AG04450 (cell line): ENCODE data around the gene FOXR1. TPM values are rescaled to one million over a fixed set of nuclear protein-coding genes. Genes with fewer than 3 reads are reported as not detected.

Experiments used
- CTCF ChIA-PET: fragments of 300-600, 350-600 bp; formaldehyde crosslinking; extraction: SDS; loops from one replicate; lab custom pipeline; 2022; ENCODE audit warnings: antibody characterized with exemption, inconsistent platforms; lab: Charles Lee
- POLR2A ChIA-PET: fragments of 350-600 bp; formaldehyde crosslinking; extraction: SDS; loops from one replicate; lab custom pipeline; 2021; ENCODE audit warnings: antibody characterized with exemption, inconsistent platforms; lab: Yijun Ruan, JAX
- DNase-seq: peaks from one replicate; pipeline ENCODE4 v3.0.0-alpha.2; 2011; ENCODE audit warnings: low read depth, low spot score
- H3K27ac ChIP-seq: one replicate; pipeline ENCODE4 v1.5.1; 2012; ENCODE audit warnings: low read depth, low read length, control low read depth
- H3K27me3 ChIP-seq: one replicate; pipeline ENCODE4 v1.6.0; 2012; ENCODE audit warnings: low read length; ENCODE audit not compliant: control insufficient read depth, insufficient read depth
- H3K4me3 ChIP-seq: 2 replicates; pipeline ENCODE4 v1.5.1; 2011; ENCODE audit warnings: mild to moderate bottlenecking, low read depth, low read length, control low read depth
- H3K9me3 ChIP-seq: 2 replicates; pipeline ENCODE4 v1.5.1; 2012; ENCODE audit warnings: low read length; ENCODE audit not compliant: control insufficient read depth, insufficient read depth
- polyA plus RNA-seq: library from polyadenylated mRNA; depleted of rRNA; stranded (reverse); fragments of >200 nt; gene quantifications from 2 replicates; pipeline ENCODE4 v1.2.3, GENCODE V29; 2011
- TF ChIP-seq, protein P1 (sequence below): IDR thresholded peaks from 2 replicates; pipeline ENCODE4 v1.5.1; 2011; ENCODE audit warnings: low read depth, low read length, control low read depth, inconsistent platforms

The FOXR1 gene
- polyA plus RNA-seq, 1 experiment, result not detected

DNA sequence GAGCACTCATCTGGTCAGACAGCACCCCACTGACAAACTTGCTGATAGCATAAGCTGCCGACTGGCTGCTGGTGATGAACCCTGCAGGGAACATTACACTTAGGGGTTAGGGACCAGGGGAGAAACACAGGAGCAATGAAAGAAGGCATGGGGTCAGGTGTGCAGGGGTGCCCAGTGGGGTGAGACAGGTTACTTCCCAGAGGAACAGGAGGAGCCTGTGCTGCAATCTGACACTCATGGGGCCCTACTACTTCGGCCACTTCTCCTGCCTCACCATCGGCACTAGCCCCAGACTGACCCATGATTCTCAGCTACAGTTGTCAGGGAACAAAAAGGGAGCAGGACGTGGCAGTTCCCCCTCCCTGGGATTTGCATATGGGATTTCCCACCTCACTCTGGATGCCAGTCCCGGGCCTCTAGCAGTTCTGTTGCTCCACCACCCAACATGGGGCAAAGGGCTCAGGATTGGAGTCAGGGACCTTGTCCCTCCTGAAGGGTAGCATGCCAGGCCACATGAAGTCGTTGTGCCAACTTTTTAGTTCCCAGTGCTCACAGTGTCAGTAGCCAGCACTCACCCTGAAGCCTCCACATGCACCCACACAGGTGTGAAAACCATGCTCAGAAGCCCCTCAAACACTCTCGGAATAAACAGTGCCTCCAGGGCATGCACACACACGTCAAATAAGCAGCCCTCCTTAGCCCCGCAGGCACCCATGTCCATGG is 56.9 kb downstream of the FOXR1 start:
- ChIA-PET CTCF (no interaction called here), POLR2A (no interaction called here)
- no peak for DNase-seq
- Histone ChIP-seq H3K27ac (no peak overlapping the region), H3K27me3 (no peaks in the 10 kb centered on the region), H3K9me3 (no peaks in the 10 kb centered on the region; the same call in 1 of the 2 replicates), H3K4me3 (no peak overlapping the region)
- TF ChIP-seq, protein P1, sequence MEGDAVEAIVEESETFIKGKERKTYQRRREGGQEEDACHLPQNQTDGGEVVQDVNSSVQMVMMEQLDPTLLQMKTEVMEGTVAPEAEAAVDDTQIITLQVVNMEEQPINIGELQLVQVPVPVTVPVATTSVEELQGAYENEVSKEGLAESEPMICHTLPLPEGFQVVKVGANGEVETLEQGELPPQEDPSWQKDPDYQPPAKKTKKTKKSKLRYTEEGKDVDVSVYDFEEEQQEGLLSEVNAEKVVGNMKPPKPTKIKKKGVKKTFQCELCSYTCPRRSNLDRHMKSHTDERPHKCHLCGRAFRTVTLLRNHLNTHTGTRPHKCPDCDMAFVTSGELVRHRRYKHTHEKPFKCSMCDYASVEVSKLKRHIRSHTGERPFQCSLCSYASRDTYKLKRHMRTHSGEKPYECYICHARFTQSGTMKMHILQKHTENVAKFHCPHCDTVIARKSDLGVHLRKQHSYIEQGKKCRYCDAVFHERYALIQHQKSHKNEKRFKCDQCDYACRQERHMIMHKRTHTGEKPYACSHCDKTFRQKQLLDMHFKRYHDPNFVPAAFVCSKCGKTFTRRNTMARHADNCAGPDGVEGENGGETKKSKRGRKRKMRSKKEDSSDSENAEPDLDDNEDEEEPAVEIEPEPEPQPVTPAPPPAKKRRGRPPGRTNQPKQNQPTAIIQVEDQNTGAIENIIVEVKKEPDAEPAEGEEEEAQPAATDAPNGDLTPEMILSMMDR, result no peak

DNA sequence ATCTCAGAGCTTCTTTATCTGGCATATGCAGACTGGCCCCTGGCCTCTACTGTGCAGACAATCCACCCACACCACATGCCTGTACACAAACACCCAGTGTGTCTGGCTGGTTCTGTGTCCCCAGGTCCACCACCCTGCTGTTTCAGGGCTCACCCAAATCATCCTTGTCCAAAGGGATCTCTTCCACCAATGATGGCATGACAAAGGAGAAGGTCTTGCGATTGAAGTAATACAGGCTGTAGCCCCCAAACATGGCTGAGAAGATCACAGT is 57.4 kb downstream of the FOXR1 start:
- DNase-seq, result no peak
- Histone ChIP-seq H3K27ac (no peak overlapping the region), H3K27me3 (no peaks in the 10 kb centered on the region), H3K4me3 (no peak overlapping the region), H3K9me3 (no peaks in the 10 kb centered on the region; the same call in 1 of the 2 replicates)
- ChIA-PET POLR2A (no interaction called here), CTCF (no interaction called here)
- TF ChIP-seq, protein P1, result no peak

DNA sequence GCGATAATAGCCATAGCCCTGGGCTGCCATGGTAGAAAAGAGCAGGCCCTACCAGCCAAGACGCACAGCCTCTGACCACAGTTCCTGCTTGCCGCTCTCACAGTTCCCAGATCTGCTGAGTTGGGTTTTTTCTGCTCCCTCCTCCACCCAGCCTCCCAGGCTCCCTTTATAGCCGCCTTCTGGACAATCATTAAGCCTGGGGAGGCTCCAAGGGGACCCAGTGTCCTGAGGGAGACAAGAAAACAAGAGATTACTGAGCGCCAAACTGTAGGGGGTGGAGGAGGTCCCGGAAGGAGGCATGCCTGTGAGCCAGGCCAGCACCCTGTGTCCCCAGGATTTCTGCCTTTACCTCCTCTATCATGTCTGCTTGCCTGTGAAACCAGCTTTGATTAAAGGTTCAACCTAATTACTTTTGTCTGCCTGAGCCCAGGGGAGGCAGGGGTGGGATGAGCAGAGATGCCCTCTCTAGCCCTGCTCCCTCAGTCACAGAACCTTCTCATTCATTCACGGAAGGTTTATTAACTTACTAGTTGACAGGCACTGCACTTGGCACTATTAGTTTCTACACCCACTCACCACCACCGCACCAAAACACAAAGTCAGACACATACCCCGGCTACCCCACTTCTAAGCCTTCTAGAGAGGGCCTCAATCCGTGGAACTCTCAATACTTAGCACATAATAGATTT is 57.9 kb downstream of the FOXR1 start:
- POLR2A ChIA-PET, result interaction anchor here (1.0 kb wide), 1 partner anchor 10 kb away, joined by 3 read pairs; the partner anchor contains the start of gene TRAPPC4
- CTCF ChIA-PET, result interaction anchor here (0.9 to 1.1 kb wide), 2 partner anchors 56 to 59 kb away, joined by 3 to 4 read pairs; no protein-coding TSS in a partner anchor
- H3K4me3 ChIP-seq, result peak overlapping the region; percentile 89

DNA sequence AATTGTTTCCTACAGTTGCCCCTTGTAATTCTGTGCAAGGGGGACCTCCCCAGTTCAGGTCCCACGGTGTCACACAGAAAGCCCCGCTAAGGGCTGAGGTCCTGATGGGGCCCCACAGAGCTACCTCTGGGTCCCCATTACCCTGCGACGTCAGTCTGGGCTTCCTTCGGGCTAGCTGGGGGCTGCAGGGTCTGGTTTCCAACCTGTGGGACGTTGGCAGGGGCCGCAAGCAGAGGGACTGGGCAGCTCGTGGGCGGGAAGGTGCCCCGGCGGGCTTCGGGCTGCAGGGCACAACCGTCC is 58.4 kb downstream of the FOXR1 start:
- POLR2A ChIA-PET, result interaction anchor here (1.0 kb wide), 1 partner anchor 11 kb away, joined by 3 read pairs; the partner anchor contains the start of gene TRAPPC4
- Histone ChIP-seq H3K4me3 (peak overlapping the region; percentile 89), H3K9me3 (no peaks in the 10 kb centered on the region; the same call in 1 of the 2 replicates), H3K27me3 (no peaks in the 10 kb centered on the region), H3K27ac (no peak overlapping the region)
- CTCF ChIA-PET, result interaction anchor here (0.9 to 1.1 kb wide), 2 partner anchors 55 to 59 kb away, joined by 3 to 4 read pairs; no protein-coding TSS in a partner anchor
- DNase-seq, result no peak
- TF ChIP-seq, protein P1, result no peak

More for the DNA sequence above, 57.9 kb downstream of the FOXR1 start:
- H3K9me3 ChIP-seq, result no peaks in the 10 kb centered on the region; the same call in 1 of the 2 replicates
- DNase-seq, result no peak
- TF ChIP-seq, protein P1, result no peak
- H3K27ac ChIP-seq, result no peak overlapping the region
- H3K27me3 ChIP-seq, result no peaks in the 10 kb centered on the region
